ENCODE data around the gene GSPT1. TPM values are rescaled to one million over a fixed set of nuclear protein-coding genes. Genes with fewer than 3 reads are reported as not detected.
A peak's percentile ranks its signal among the peaks of the same experiment; 100 is the strongest.

GSPT1 gene
- total and polyA plus RNA-seq, 9 of the 15 experiments (the other 6 are each of a cell fraction or from before 2014, with no cell fraction given): 63.8 to 269 (median 148) TPM

DNA sequence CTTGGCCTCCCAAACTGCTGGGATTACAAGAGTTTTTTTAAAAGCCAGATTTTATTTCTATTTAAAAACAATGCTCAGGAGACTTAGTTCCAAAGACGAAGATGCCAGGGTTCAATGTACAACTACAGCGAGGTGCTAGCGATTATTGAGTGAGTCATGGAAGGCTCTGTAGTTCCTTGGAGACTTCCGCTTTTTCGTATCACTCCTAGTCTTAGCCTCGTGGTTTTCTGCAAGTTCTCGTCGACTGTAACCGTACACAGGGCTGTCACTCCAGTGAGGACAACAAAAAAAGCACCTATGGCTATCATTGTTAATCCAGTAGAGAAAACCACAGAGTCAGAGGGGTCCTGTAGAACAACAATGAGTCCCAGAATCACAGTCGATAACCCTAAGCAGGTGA, 96.0 kb downstream of the GSPT1 start (continued):
- TF ChIP-seq ELK3 (CRISPR knock-in tag; IDR thresholded peaks at IDR 0.05) (no peak), RNF2 (IDR thresholded peaks at IDR 0.05) (no peak), BRD9 (IDR thresholded peaks at IDR 0.05; ENCODE audit: low read depth, partially characterized antibody) (peak; percentile 45), ZNF644 (tag; IDR thresholded peaks at IDR 0.05; ENCODE audit: low read depth) (peak; percentile 44; the same call in 1 of the 2 replicates), FOSL1 (tag; conservative IDR thresholded peaks at IDR 0.05) (peak; percentile 88), FOXK2 (conservative IDR thresholded peaks at IDR 0.05 in 1 of 2, IDR thresholded peaks at IDR 0.05 in 1 of 2; ENCODE audit: low read depth in 2 of 2) (peak; percentile 45 to 72; a peak in 3 of 4 replicates), RCOR1 (IDR thresholded peaks at IDR 0.05; ENCODE audit: borderline replicate concordance in 1 of 2, low read depth in 2 of 2, low read length in 2 of 2) (0 out of 4 replicates have a peak, but pooled peaks of 1 of the 2 experiments have one; percentile 18), ZNF583 (CRISPR knock-in tag; IDR thresholded peaks at IDR 0.05) (no peak), JUND (IDR thresholded peaks at IDR 0.05; ENCODE audit: borderline replicate concordance, low read depth, low read length) (peak; percentile 91), JUND (tag; IDR thresholded peaks at IDR 0.05; ENCODE audit: borderline replicate concordance, low read depth, low read length) (peak; percentile 83; the same call in 1 of the 3 replicates), MEIS2 (IDR thresholded peaks at IDR 0.05; ENCODE audit: partially characterized antibody) (peak; percentile 38), DPF2 (IDR thresholded peaks at IDR 0.05) (peak; percentile 73), ATF7 (IDR thresholded peaks at IDR 0.05) (peak; percentile 43; the same call in 1 of the 2 replicates), EHMT2 (IDR thresholded peaks at IDR 0.05) (peak; percentile 45; the same call in 1 of the 2 replicates)
- TF ChIP-seq, protein P1, sequence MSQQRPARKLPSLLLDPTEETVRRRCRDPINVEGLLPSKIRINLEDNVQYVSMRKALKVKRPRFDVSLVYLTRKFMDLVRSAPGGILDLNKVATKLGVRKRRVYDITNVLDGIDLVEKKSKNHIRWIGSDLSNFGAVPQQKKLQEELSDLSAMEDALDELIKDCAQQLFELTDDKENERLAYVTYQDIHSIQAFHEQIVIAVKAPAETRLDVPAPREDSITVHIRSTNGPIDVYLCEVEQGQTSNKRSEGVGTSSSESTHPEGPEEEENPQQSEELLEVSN (IDR thresholded peaks at IDR 0.05; ENCODE audit: borderline replicate concordance in 1 of 2, extremely low read depth in 1 of 2, insufficient read depth in 1 of 2, insufficient read length in 1 of 2, low read depth in 1 of 2, low read length in 1 of 2, poor library complexity in 1 of 2, severe bottlenecking in 1 of 2): peak in 1 of 2 experiments; percentile 46
- TF ChIP-seq, protein P2, sequence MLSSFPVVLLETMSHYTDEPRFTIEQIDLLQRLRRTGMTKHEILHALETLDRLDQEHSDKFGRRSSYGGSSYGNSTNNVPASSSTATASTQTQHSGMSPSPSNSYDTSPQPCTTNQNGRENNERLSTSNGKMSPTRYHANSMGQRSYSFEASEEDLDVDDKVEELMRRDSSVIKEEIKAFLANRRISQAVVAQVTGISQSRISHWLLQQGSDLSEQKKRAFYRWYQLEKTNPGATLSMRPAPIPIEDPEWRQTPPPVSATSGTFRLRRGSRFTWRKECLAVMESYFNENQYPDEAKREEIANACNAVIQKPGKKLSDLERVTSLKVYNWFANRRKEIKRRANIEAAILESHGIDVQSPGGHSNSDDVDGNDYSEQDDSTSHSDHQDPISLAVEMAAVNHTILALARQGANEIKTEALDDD (IDR thresholded peaks at IDR 0.05): peak; percentile 46; the same call in 1 of the 2 replicates

All from K562 (cell line).